Mucosa of descending colon (tissue), 3 donors: ENCODE measurements around the gene COL1A1. TPM values are rescaled to one million over a fixed set of nuclear protein-coding genes. Genes with fewer than 3 reads are reported as not detected.

Source experiments
- ATAC-seq: fragments of 200-7000 bp; cut with Tn5 transposase; one replicate; pipeline ENCODE4 v1.9.1; 2020; ENCODE audit warnings: mild to moderate bottlenecking, moderate library complexity
- DNase-seq, 3 donors: peaks; one replicate each; pipeline ENCODE4 v3.0.0-alpha.2; 2020
- H3K36me3 ChIP-seq: fragments of 200-600 bp; one replicate; pipeline ENCODE4 v1.8.0; 2021; ENCODE audit warnings: low read depth, mild to moderate bottlenecking
- H3K4me1 ChIP-seq: fragments of 200-600 bp; one replicate; pipeline ENCODE4 v1.8.0; 2021; ENCODE audit warnings: low read depth, mild to moderate bottlenecking
- H3K4me3 ChIP-seq: fragments of 200-600 bp; one replicate; pipeline ENCODE4 v1.8.0; 2021; ENCODE audit warnings: mild to moderate bottlenecking
- H3K9me3 ChIP-seq: fragments of 200-600 bp; one replicate; pipeline ENCODE4 v1.8.0; 2021; ENCODE audit warnings: mild to moderate bottlenecking
- intact Hi-C, 2 donors: fragments of 100-400 bp; cut with DNase I in 1 of 2; cut with micrococcal nuclease in 1 of 2; formaldehyde crosslinking; loops; one replicate each; pipeline versions ENCODE4 v1.11.0 to v1.11.1; 2022; cut with DNase I, micrococcal nuclease
- total RNA-seq, 3 donors: library from RNA; stranded (reverse); fragmentation: NEBNext Ultra II Directional in 2 of 3; extraction: Animal tissue kit (Norgen Biotek cat#: 25700) in 2 of 3; gene quantifications; one replicate each; pipeline versions ENCODE4 v1.2.1 to v1.2.4, GENCODE V29; 2021 to 2023
- TF ChIP-seq, protein P1 (sequence below): fragments of 200-600 bp; IDR thresholded peaks from one replicate; pipeline ENCODE4 v1.8.0; 2022; ENCODE audit warnings: antibody characterized with exemption, mild to moderate bottlenecking
- donor health status: DM: no; HTN: no; CAD: no; lungs with moderate emphysema.
- donor health status: DM: no; HTN: no; CAD: no.
- donor health status: DM: no; HTN: yes; CAD: no.

COL1A1 gene
- total RNA-seq, 3 donors from 2014 or later, result 53.0 to 248 (median 160) TPM

DNA sequence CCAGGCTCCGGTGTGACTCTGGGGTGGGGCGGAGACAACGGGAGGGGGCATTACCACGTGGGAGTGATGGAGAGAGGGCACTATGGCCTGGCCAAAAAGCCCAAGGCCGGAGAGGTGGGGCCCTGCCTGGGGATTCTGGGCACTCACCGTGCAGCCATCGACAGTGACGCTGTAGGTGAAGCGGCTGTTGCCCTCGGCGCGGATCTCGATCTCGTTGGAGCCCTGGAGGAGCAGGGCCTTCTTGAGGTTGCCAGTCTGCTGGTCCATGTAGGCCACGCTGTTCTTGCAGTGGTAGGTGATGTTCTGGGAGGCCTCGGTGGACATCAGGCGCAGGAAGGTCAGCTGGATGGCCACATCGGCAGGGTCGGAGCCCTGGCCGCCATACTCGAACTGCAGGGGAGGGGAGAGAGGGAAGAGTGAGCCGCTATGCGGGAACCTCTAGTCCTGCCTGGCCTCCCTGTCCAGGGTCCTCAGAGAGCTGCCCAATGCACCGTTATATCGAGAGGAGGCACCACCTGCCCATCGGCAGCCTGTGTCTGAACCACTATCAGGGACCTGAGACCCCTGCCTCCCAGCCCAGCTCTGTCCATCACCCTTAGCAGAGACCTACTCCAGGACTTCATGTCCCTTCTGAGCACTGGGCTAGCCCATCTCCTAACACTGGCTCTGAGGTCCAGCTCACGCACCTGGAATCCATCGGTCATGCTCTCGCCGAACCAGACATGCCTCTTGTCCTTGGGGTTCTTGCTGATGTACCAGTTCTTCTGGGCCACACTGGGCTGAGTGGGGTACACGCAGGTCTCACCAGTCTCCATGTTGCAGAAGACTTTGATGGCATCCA is 15.6 kb downstream of the COL1A1 start:
- TF ChIP-seq, protein P1, sequence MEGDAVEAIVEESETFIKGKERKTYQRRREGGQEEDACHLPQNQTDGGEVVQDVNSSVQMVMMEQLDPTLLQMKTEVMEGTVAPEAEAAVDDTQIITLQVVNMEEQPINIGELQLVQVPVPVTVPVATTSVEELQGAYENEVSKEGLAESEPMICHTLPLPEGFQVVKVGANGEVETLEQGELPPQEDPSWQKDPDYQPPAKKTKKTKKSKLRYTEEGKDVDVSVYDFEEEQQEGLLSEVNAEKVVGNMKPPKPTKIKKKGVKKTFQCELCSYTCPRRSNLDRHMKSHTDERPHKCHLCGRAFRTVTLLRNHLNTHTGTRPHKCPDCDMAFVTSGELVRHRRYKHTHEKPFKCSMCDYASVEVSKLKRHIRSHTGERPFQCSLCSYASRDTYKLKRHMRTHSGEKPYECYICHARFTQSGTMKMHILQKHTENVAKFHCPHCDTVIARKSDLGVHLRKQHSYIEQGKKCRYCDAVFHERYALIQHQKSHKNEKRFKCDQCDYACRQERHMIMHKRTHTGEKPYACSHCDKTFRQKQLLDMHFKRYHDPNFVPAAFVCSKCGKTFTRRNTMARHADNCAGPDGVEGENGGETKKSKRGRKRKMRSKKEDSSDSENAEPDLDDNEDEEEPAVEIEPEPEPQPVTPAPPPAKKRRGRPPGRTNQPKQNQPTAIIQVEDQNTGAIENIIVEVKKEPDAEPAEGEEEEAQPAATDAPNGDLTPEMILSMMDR, result no peak
- H3K36me3 ChIP-seq, result no peaks in the 10 kb centered on the region
- intact Hi-C loops, result no loop called here

DNA sequence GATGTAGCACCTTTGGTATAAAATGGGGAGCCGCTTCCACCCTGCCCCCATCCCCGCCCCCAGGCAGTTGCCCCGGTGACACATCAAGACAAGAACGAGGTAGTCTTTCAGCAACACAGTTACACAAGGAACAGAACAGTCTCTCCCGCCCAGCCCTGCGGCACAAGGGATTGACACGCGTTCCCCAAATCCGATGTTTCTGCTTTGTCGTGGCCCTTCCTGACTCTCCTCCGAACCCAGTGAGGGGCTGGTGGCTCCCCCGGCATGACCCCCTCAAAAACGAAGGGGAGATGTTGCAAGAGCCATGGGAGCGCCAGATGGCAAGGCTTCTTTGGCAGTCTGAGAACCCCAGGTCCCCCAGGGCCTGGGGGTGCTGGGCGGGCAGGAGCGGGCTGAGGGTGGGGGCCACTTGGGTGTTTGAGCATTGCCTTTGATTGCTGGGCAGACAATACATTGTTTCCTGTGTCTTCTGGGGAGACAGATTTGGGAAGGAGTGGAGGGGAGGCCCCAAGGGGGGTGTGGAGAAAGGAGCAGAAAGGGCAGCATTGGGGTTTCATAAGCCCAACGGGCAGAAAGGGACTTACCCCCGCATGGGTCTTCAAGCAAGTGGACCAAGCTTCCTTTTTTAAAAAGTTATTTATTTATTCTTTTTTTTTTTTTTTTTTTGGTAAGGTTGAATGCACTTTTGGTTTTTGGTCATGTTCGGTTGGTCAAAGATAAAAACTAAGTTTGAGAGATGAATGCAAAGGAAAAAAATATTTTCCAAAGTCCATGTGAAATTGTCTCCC is 16.6 kb downstream of the COL1A1 start:
- TF ChIP-seq, protein P1, result no peak
- peaks cover 3% of the 10 kb centered on the region for H3K4me1 ChIP-seq
- no peak overlapping the region for H3K4me3 ChIP-seq
- no peaks in the 10 kb centered on the region for H3K9me3 ChIP-seq
- no peaks in the 10 kb centered on the region for H3K36me3 ChIP-seq
- ATAC-seq (peak; percentile 22), DNase-seq (peak in 1 of 3 donors; percentile 49)
- intact Hi-C loops, result no loop called here

More for the DNA sequence above, 15.6 kb downstream of the COL1A1 start:
- Histone ChIP-seq H3K9me3 (no peaks in the 10 kb centered on the region), H3K4me3 (no peak overlapping the region), H3K4me1 (peaks cover 3% of the 10 kb centered on the region)
- DNase-seq (peak in 1 of 3 donors; percentile 43), ATAC-seq (no peak)

- Histone ChIP-seq H3K4me1 (peaks cover 3% of the 10 kb centered on the region), H3K4me3 (no peak overlapping the region), H3K36me3 (no peaks in the 10 kb centered on the region), H3K9me3 (no peaks in the 10 kb centered on the region)
- DNase-seq, result peak in 1 of 3 donors; percentile 28
- TF ChIP-seq, protein P1, result no peak
- intact Hi-C loops, result no loop called here
- no peak for ATAC-seq
These were observed 17.4 kb downstream of the COL1A1 start for GRCh38 chr17:50184064-50184463.

DNA sequence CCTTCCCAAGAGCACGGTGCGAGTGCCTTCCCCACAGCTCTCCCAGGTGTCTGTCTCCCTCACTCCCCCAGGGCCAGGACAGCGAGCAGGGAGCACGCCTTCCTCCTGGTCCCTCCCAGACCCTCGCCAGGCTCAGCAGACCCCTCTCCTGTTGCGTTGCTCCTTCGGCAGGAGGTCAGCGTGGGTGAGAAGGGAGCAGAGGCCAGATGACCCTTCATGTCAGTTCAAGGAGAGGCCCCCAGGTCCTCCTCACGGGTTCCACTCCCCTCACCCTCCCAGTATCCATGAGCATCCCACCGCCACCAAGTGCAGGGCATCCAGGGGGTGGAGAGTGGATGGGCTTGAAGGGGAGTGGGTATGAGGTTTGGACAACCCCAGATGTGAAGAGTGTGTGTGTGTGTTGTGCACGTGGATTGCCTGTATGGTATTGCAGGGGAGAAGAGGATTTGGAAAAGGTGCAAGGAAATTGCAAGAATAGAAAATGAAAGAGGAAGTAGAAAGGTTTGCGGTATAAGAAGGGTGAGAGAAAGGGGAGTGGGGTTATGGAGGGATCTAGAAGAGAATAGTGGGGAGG is 17.9 kb downstream of the COL1A1 start:
- TF ChIP-seq, protein P1, result no peak
- Histone ChIP-seq H3K9me3 (no peaks in the 10 kb centered on the region), H3K36me3 (no peaks in the 10 kb centered on the region), H3K4me1 (peaks cover 3% of the 10 kb centered on the region), H3K4me3 (no peak overlapping the region)
- ATAC-seq (peak; percentile 35), DNase-seq (peak in 1 of 3 donors; percentile 47)
- intact Hi-C loops, result no loop called here

GRCh38 chr17:50182783-50183420 is 18.5 kb downstream of the COL1A1 start:
- Histone ChIP-seq H3K4me1 (peaks cover 6% of the 10 kb centered on the region), H3K4me3 (no peak overlapping the region), H3K9me3 (no peaks in the 10 kb centered on the region), H3K36me3 (no peaks in the 10 kb centered on the region)
- intact Hi-C loops, result no loop called here
- TF ChIP-seq, protein P1, result no peak
- DNase-seq (peak in 1 of 3 donors; percentile 29), ATAC-seq (no peak)
